CD4-positive, alpha-beta T cell treated with Interleukin-12 subunit alpha and Interleukin-12 subunit beta, for 1 hour (primary cell): Measurements from ENCODE around the gene SPAG9.

Experiments used
- DNase-seq: peaks from one replicate; pipeline ENCODE4 v3.0.0-alpha.2; 2020

The SPAG9 gene

DNA sequence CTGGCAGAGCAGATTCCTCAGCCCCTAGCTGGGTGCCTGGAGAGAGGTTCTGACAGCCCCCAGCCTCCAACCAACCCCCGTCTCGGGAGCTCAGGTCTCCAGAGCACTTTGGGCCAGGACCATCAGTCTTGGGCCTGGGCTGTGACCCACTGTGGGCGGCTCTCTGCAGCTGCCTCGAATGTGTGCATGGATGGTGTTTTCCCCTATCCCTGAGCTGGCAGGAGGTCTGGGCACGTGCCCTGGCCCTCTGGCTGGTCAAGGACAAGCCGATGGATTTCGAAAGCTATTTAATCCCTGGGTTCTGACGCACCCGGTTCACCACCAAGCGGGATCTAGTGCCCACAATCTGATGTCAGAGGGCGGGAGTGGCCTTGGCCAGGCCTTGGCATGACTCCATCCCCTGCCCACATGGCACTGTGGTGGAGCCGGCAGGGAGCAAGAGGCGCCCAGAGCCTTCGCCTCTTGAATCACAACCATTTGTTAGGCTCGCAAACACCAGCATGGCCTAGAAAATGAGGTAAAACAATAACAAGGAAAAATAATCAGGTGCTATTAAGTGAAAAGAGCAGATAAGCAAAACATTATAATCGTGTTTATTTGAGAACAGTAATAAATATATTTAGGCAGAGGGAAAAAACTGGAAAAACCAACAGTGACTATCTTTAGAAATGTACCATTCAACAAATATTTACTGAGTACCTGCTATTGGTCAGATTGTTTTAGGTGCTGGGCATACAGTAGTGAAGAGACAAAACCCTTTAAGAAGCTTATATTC, 185.3 kb downstream of the SPAG9 start:
- DNase-seq = no peak

DNA sequence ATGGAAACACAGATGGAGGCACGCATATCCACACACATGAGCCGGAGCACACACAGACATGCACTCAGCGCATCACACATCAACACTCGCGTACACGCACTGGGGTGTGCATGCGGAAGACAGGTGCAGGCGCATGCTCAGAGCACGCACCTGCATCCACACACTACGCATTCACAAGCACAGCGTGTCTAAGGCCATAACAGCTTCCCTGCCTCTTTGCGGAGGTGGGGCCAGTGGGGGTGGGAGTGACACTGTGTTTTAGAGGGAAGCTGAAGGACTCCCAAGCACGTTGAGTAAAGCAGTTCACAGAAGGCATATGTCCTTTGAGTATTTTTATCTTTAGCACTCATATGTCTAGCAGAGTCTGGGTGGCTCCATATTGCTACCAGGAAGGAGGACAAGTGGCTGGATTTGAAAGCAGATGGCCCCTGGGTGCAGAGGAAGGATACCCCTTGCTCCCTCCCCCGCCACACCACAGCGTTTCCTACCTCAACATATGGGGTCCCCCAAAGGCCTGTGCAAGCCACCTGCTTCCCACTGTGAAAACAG, 185.9 kb downstream of the SPAG9 start:
- no peak for DNase-seq

DNA sequence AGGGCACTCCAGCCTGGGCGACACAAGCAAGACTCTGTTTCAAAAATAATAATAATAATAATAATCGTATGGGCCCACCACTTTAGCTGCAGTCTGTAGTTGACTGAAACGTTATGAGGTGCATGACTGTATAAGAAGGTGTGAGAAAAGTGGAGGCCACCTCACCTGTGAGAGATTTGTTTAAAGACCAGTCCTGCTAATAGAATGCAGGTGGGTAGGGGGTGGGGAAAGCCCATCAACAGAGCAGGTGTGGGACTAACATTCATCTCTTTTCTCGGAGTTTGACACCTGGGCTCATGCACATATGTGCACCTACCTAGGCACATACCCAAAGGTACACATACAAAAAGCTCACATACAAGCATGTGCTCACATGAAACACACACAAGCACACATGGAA, 186.5 kb downstream of the SPAG9 start:
- DNase-seq = no peak

DNA sequence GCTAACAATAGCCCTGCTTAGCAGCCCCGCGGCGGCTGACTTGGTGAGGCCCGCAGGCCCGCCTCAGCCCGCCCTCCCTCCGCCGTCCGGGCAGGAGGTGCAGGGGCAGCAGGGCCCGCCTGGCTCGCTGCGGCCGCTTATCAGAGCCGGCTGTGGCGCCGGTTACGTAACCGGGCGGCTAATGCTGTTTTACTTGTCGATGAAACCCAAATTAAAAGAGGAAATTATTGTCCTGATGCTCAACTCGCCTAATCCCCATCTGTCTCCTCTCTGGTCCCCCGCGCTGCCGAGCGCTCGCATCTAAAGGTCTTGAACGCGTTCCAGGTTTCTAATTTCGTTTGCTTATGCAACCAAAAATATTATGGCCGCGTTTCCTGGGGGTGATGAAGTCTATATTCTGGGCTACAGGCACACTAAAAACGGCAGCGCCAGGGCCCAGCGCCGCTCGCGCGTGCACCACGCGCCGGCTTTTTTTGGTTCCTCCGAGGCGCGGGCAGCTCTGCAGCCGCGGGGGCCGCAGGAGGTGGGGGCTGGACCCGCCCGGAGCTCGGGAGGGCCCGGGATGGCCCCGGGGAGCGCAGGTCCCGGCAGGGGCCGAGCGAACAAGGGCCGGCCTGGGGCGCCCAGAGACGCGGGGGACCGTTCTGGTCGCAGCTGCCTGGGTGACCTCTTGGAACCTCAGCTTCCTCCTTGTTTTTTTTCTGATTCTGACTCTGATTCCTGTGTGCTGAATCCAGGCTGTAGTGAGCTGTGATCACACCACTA, 189.3 kb downstream of the SPAG9 start:
- DNase-seq = peak; percentile 57

DNA sequence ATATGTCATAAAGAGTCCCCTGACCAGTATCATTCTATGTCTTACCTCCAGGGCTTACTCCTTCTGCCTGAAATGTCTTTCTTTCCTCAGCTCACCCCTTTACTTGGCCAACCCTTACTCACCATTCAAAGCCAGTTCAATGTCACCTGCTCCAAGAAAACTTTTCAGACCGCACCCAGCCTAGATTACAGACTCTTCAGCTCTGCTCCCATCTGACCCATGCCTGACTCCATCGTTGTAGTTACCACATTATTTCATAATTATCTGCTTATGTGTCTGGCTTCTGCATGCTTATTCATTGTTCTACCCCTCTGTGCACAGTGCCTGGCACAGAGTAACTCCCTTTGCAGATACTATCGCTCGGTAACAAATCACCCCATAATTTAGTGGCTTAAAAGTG, 192.0 kb downstream of the SPAG9 start:
- no peak for DNase-seq

DNA sequence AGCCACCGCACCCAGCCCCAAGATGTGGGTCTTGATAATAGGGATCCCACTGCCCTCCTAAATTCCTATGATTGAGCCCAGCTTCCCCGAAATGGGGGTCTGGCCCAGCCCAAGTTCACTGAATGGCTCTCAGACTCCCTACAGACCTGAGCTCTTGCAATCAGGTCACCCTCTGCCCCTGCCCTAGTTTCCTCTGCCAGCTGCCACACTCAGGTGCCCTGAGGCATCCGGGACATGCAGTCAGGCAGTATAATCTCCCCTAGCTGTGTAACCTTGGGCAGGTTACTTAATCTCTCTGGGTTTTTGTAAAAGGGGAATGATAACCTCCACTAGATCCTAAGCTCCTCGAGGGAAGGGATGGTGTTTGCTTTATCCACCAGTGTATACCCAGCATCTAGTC, 193.4 kb downstream of the SPAG9 start:
- DNase-seq = no peak

DNA sequence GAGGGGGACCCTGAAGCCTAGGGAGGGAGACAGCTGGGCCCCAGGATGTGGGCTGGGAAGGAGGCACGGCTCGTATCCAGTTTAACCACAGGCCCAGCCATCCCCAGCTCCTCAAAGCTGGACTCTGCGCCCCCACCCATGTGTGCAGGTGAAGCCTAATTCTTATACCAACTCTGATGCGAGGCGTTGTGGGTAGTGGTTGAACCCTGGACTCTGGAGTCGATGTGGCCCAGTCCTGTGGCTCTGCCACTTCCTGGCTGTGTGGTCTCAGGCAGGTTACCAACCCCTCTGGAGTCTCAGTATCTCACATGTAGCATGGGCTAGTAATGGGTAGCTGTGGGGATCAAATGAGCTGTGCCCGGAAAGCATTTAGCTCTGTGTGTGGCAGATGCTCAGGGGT, 194.1 kb downstream of the SPAG9 start:
- no peak for DNase-seq

DNA sequence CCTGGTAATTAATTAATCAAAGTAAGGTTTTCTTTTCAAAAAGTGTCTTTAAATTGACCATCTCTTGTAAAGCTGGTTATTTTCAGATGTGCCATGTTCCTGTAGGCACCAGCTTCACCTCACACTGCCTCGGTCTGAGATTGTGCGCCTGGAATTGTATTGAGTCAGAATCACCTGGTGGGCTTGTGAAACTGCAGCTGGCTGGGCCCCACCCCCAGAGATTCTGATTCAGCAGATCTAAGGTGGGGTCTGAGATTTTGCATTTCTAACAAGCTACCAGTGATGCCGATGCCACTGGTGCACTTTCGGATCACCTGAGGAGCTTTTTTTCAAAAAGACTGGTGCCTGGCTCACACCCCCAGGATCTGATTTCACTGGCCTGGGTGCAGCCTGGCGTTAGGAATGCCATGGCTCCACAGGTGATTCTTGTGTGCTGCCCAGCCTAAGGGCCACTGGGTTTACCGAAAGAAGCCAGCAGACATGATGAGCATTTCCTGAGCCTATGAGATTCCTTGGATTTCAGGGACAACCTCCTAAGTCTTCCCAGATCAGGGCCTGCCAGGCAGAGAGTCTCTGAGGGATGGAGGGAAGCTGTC, 195.3 kb downstream of the SPAG9 start:
- no peak for DNase-seq

DNA sequence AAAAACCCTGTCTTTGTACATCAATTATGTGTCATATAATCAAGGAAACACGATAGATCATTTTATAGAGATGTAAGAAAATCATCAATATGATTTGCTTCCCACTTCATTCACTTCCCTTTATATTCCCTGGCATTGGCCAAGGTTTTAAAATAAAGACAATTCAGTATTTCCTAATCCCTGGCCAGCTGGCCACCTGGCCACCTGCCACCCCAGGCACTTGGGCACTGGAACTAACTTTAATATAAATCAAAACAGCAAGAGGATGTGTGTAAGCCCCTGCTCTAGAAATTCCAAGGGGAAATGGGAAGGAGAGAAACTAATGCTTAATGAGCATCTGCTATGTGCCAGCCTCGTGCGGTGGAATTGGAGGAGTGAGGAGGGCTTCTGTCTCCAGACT, 195.9 kb downstream of the SPAG9 start:
- DNase-seq = no peak

DNA sequence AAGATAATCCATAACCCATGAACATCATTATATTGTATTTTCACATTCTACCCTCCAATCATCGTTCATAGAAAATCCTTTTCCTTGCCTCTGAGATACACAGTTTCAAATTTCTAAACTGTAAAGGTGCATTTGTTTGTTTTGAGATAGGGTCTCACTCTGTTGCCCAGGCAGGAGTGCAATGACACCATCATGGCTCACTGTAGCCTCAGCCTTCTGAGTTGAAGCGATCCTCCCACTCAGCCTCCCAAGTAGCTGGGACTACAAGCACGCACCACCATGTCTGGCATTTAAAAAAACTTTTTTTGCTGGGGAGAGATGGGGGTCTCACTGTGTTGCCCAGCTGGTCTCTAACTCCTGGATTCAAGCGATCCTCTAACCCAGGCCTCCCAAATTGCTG, 196.4 kb downstream of the SPAG9 start:
- no peak for DNase-seq

DNA sequence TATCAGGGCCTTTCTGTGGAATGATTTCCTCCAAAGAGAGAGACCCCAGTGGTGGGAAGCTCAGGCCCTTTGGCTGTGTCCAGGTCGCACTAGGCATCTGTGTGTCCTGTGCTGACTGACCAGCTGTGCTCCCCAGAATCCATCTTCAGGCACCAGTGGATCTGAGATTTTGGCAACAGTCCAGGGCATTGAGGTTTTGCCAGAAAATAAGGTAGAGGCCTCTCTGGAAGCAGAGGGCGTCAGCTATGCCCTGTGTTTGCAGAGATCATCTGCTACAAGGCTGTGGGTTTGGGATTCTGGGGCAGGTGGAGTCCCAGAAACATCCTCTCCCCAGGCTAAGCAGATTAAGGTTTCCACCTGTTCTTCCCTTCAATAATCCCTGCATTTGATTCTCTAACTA, 197.1 kb downstream of the SPAG9 start:
- no peak for DNase-seq

DNA sequence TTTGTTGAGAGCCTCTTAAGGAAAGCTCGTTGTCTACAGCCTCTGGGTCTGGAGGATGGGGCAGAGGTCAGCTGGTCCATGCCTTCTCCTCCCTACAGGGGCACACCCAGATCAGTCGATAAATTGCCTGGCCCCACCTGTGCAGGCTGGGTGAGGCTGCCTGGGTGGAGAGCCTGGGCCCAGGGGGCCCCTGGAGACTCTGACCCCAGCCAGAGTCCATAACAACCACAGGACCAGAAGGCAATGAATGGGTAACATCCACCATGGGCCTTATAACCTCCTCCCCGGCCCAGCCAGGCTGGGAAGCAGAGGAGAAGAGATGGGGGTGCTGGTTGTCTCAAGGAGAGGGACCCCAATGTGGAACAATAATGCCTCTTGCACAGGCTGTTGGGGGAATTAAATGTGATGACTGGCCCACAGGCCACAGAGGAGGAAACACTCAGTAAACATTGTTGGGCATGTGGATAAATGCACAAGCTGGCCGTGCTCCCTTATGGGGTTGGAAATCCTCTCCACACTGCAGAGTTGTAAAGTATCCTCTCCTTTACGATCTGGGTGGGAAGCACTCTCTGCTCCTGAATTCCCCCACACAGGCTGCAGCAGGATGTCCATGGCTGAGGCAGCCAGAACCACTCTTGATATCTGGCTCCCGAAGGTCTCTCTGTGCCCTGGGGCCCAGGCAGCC, 197.8 kb downstream of the SPAG9 start:
- DNase-seq = no peak

DNA sequence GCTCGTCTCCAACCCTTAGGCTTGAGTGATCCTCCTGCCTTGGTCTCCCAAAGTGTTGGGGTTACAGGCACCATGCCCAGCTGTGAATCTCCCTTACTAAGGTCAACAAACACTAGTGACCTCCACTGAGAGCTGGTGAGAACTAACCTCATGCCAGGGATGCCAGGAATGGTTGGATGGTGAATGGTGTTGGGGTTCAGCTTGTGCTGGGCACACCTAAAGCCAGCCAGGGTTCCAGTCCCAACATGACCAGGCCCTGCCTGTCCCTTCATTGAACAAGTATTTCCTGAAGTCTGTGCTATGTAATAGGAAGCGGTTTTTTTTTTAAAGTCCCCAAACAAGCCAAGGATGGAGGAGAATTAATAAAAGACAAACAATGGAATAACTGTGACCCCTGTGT, 198.6 kb downstream of the SPAG9 start:
- DNase-seq = no peak

DNA sequence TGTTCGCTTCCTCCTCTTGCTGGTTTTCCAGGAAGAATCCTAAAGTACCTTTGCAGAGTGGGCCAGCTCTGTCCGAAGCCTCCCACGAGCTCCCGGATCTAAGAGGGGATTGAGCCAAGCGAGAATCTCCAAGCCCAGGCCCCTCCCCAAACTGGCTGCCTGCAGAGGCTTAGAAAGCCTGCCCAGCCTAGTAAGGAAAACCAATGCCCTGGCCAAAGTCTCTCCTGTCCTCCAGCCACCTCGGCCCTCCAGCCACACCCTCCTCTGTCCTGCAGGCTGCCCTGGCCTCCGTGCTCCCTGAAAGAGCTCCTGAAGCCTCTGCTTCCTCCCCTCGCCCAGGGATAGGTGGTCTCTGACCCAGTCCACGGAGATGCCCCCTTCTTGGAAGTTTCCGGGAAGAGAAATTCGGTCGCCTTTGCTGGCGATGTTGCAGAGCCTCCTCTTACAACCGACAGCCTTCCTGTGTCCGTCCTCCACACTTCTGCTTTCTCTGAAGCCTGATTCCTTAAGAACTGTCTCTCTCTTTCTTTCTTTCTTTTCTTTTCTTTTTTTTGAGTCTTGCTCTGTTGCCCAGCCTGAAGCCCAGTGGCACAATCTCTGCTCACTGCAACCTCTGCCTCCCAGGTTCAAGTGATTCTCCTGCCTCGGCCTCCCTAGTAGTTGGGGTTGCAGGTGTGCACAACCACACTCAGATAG, 199.6 kb downstream of the SPAG9 start:
- no peak for DNase-seq

DNA sequence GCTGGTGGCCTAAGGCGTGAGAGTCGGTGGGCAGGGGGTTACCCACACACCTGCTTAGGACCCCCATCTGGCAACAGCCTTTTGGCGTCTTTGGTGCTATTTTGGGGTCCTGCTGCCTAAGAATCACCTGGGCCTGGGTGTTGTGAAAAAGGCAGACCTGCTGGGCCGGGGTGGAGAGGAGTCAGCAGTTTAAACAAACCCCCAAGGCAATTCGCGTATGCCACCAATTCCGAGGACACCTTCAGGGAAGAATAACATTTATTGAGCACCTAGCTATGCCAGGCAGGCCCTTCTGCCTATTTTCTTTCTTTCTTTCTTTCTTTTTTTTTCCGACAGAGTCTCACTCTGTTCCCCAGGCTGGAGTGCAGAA, 200.6 kb downstream of the SPAG9 start:
- no peak for DNase-seq

DNA sequence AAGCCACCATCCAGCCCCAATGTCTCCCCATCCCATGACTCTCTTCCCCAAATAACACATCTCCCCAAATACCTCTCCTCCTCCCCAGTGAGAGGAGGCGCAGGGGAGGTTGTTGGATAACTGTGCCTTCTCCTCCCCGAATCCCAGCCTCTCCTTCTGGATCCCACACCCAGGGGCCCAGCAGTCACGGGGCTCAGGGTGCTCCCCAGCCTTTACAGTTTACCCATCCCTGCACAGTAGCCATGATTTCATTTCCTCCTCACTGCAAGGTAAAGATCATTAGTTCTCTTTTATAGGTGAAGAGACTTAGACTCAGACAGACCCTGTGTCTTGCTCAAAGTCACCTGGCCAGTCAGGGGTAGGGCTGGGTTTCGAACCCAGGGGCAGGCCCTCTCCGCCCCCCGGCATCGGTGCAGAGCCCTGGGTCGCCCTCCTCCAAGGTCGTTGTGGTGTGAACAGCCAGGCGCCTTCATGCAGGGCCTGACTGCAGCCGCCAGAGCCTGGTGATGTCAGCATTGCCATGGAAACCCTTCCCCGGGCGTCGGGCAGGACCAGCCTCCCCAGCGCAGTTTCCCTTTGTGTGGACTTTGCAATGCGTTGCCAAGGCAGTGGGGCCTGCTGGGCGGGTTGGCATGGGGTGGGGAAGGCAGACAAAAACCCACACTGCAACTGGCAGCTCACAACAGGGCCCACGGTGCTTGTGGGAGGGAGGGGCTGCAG, 201.2 kb downstream of the SPAG9 start:
- DNase-seq = peak; percentile 94

DNA sequence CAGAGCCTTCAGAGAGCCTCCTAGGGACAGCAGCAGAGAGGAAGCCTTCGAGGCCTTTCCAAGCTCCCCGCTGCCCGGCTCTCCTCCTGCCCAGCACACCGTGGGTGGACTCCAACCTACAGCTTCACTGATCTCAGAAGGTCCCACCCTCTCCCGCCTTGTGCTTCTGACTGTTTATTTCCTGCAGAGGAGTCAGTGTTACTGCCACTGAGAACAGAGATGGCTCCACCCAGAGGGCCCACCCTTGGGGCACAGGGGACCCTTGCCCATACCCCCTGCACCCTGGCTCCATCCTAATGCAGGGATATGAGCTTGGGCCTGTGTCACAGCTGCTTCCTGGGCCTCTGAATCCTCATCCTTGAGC, 201.8 kb downstream of the SPAG9 start:
- DNase-seq = peak; percentile 57

DNA sequence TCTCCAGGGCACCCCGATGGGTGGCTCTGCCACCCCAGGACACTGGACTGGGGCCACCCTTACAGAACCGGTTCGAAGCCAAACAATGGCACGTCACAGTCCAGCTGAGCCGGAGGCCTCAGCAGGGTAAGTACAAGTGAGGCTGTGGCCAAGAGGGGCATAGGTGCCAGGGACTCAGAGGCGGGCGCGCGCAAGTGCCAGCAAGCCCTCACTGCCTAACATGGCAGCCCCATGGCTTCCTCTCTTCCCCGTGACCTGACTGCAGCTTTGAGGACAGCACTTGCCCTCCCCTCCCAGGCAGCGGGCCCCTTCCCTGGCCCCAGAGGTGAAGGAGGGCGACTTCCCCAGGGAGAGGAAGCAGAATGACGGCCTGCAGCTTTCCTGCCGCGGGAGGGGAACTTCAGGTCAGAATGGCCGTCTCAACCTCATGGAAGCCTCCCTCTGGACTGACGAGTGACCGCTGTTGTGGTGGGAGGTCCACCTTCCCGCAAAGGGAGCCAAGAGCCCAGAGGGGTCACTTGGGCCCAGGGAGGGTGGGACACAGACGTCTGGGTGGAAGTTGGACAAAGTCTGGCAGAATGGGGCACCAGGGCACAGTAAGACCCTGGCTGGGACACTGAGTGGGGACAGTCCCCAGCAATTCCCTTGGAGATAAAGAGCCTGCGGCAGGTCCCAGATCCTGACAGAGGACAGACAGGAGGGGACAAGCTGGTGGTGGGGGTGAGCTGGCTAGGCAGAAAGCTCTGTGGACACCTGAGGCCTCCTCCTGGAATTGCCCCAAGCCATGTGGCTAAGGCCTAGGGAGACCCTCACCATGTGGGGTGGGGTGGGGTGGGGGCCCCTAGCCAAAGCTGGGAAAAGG, 202.4 kb downstream of the SPAG9 start:
- no peak for DNase-seq

DNA sequence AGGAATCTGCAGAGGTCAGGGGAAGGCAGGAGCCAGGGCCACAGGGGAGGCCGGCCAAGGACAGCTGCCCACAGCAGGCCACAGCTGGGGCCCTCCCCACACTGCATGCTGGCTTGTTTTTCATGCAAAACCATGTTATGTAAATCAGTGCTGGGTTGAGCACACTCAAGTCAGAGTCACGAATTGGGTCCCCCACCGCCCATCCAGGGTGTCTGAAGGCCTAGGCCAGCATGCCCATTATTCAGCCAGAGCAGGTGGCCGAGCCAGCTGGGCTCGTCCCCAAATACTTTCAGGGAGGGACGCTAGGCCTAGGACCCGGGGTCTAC, 203.3 kb downstream of the SPAG9 start:
- no peak for DNase-seq

DNA sequence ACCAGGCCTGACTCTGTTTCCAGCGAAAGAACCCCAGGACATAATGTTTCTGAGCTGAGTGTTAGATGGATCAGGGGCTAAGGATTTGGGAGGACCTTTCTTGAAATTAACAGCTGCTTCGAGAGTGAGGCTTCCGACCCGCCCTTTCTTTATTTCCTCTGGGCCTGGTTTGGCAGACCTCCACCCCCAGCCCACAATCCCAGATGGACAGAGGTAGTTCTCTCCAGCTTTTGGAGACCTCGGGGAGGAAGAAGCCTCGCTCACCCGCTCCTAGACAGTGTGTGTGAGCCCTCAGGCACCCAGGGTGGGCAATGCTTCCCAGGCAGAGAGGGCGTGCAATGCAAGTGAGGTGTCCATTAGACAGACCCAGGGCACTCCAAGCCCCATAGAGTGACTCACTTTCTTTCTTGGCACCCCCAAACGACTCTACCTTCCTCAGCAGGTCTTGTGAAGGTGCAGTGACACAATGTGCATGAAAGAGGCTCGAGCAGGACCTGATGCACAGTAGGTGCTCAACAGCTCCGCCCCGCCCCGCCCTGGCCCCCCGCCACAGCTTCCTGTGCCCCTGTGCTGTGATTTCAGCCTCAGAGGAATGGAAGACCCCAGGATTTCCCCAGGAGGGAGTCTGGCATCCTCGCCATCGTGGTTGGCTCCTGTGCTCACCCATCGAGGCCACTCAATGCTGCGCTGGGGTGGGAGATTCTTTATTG, 203.8 kb downstream of the SPAG9 start:
- DNase-seq = no peak
